Stomach (tissue), 9 donors: ENCODE measurements around the gene S1PR3. TPM values are rescaled to one million over a fixed set of nuclear protein-coding genes. Genes with fewer than 3 reads are reported as not detected.
A peak's percentile ranks its signal among the peaks of the same experiment; 100 is the strongest.

Experiments
- DNase-seq, 2 donors: peaks; one replicate each; pipeline versions ENCODE4 v3.0.0 to v3.0.0-alpha.2; 2013 to 2019
- H3K27ac ChIP-seq, 5 donors: fragments of 200-600 bp in 4 of 5; sonication (generic) in 4 of 5; one replicate each; pipeline ENCODE4 v1.5.1; 2013 to 2019; ENCODE audit warnings: mild to moderate bottlenecking in 1 of 5, moderate library complexity in 1 of 5
- H3K27me3 ChIP-seq, 3 donors: fragments of 200-600 bp; sonication (generic); one replicate each; pipeline ENCODE4 v1.5.1; 2017 to 2019; ENCODE audit warnings: mixed run types in 1 of 3
- H3K36me3 ChIP-seq, 4 donors: fragments of 200-600 bp; sonication (generic); 1 replicate in 3 of 4; 2 replicates in 1 of 4; pipeline ENCODE4 v1.5.1; 2016 to 2019
- H3K4me1 ChIP-seq, 4 donors: fragments of 200-600 bp; sonication (generic); one replicate each; pipeline ENCODE4 v1.5.1; 2016 to 2019
- H3K4me3 ChIP-seq, 4 donors: fragments of 200-600 bp; sonication (generic) in 3 of 4; one replicate each; pipeline ENCODE4 v1.5.1; 2016 to 2019; ENCODE audit warnings: mild to moderate bottlenecking in 1 of 4
- H3K9me3 ChIP-seq, 4 donors: fragments of 200-600 bp; sonication (generic); one replicate each; pipeline ENCODE4 v1.5.1; 2016 to 2019
- EP300 ChIP-seq: sonication (generic); formaldehyde crosslinking; IDR thresholded peaks from one replicate; pipeline ENCODE4 v1.6.1; 2017; ENCODE audit warnings: antibody characterized with exemption
- POLR2A ChIP-seq, 4 donors: fragments of 450-650 bp; IDR thresholded peaks; one replicate each; pipeline ENCODE4 v1.6.1; 2016; ENCODE audit warnings: antibody characterized with exemption in 4 of 4, control low read depth in 2 of 4, mild to moderate bottlenecking in 1 of 4, moderate library complexity in 1 of 4
- POLR2AphosphoS5 ChIP-seq, 3 donors: sonication (generic); formaldehyde crosslinking; IDR thresholded peaks; one replicate each; pipeline ENCODE4 v1.6.1; 2016; ENCODE audit warnings: antibody characterized with exemption in 3 of 3
- WGBS, 5 donors: extraction: QIAGEN DNeasy Blood & Tissue Kit in 3 of 5; methylation state at CpG; one replicate each; pipeline versions ENCODE4 v1.1.5 to v1.1.7; 2013 to 2018; 5-methylcytosine and 5-hydroxymethylcytosine counted together
- intact Hi-C: fragments of 100-400 bp; cut with DNase I; formaldehyde crosslinking; loops from one replicate; pipeline ENCODE4 v1.15.1; 2023; ENCODE audit warnings: low total_unique reads
- polyA plus RNA-seq, 3 donors: library from polyadenylated mRNA; stranded (reverse); fragments of 200-250 nt; gene quantifications; one replicate each; pipeline ENCODE4 v1.2.3, GENCODE V29; 2013
- total RNA-seq, 5 donors: library from RNA; depleted of rRNA; stranded (reverse); fragments of >200 nt; gene quantifications; one replicate each; pipeline versions ENCODE4 v1.1.0 to v1.2.3, GENCODE V29; 2014 to 2016
- TF ChIP-seq, protein P1 (sequence below), 7 experiments: fragments of 450-650 bp in 4 of 7; fragments of 200-600 bp in 3 of 7; sonication (generic) in 3 of 7; IDR thresholded peaks; one replicate each; pipeline ENCODE4 v1.5.1; 2016 to 2019; ENCODE audit warnings: antibody characterized with exemption in 7 of 7, control low read depth in 2 of 7, mild to moderate bottlenecking in 1 of 7
- donor health status: healthy with polysubstance abuse.
- donor health status: Bipolar disorder and iron deficiency.
- donor health status: healthy.

Gene S1PR3
- total and polyA plus RNA-seq, 8 donors = 1.2 to 12.5 (median 8.7) TPM

DNA sequence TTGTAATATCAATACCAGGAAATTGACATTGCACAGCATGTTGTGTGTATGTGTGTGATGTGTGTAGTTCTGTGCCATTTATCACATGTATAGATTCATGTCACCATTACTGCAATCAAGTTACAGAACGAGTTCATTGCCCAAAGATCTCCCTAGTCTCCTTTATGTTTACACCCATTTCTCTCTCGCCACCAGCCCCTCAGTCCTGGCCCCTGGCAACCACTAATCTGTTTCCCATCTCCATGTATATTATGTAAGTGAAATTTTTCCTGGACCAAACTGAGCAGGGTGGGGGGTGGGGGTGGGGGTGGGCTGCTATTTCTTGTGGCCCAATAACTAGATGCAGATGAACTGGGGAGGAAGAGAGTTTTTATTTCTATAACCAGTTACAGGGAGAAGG is 11.5 kb upstream of the S1PR3 start:
- H3K36me3 ChIP-seq = no peaks in the 10 kb centered on the region
- intact Hi-C loops = no loop called here
- H3K27me3 ChIP-seq = no peaks in the 10 kb centered on the region
- no peaks in the 10 kb centered on the region for H3K9me3 ChIP-seq
- TF ChIP-seq, protein P1, sequence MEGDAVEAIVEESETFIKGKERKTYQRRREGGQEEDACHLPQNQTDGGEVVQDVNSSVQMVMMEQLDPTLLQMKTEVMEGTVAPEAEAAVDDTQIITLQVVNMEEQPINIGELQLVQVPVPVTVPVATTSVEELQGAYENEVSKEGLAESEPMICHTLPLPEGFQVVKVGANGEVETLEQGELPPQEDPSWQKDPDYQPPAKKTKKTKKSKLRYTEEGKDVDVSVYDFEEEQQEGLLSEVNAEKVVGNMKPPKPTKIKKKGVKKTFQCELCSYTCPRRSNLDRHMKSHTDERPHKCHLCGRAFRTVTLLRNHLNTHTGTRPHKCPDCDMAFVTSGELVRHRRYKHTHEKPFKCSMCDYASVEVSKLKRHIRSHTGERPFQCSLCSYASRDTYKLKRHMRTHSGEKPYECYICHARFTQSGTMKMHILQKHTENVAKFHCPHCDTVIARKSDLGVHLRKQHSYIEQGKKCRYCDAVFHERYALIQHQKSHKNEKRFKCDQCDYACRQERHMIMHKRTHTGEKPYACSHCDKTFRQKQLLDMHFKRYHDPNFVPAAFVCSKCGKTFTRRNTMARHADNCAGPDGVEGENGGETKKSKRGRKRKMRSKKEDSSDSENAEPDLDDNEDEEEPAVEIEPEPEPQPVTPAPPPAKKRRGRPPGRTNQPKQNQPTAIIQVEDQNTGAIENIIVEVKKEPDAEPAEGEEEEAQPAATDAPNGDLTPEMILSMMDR (IDR thresholded peaks at IDR 0.05) = no peak
- TF ChIP-seq POLR2AphosphoS5 (IDR thresholded peaks at IDR 0.05) (no peak), POLR2A (IDR thresholded peaks at IDR 0.05) (no peak), EP300 (no peak)
- WGBS, 5 donors = 79 to 96% (median 88%) methylated on average over 2 of the region's 2 CpGs
- no peak overlapping the region for H3K4me3 ChIP-seq
- H3K27ac ChIP-seq = no peak overlapping the region
- H3K4me1 ChIP-seq = no peaks in the 10 kb centered on the region
- DNase-seq = no peak

DNA sequence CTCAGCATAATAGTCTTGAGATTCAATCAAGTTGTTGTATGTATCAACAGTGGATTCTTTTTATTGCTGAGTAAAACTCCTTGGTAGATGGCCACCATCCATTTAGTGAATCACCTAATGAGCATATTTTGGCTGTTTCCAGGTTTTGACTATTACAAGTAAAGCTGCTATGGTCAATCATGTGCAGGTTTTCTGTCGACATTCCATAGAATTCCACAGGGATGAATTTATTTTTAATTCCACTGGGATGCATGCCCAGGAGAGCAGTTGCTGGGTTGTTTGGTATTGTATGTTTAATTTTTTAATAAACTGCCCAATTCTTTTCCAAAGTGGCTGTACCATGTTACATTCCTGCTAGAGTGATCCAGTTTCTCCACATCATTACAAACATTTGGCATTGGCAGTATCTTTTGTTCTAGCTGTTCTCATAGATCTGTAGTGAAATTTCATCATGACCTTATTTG is 10.5 kb upstream of the S1PR3 start:
- DNase-seq = no peak
- intact Hi-C loops = no loop called here
- H3K4me1 ChIP-seq = no peaks in the 10 kb centered on the region
- H3K36me3 ChIP-seq = no peaks in the 10 kb centered on the region
- no peaks in the 10 kb centered on the region for H3K9me3 ChIP-seq
- 50 to 82% (median 74%) methylated on average over 1 of the region's 1 CpG for WGBS, 5 donors
- no peaks in the 10 kb centered on the region for H3K27me3 ChIP-seq
- peak overlapping the region in 1 of 5 donors; percentile 25 for H3K27ac ChIP-seq
- peak in 1 of 3 donors; percentile 12 for TF ChIP-seq POLR2AphosphoS5 (IDR thresholded peaks at IDR 0.05)
- TF ChIP-seq, protein P1 (IDR thresholded peaks at IDR 0.05) = no peak
- no peak overlapping the region for H3K4me3 ChIP-seq

DNA sequence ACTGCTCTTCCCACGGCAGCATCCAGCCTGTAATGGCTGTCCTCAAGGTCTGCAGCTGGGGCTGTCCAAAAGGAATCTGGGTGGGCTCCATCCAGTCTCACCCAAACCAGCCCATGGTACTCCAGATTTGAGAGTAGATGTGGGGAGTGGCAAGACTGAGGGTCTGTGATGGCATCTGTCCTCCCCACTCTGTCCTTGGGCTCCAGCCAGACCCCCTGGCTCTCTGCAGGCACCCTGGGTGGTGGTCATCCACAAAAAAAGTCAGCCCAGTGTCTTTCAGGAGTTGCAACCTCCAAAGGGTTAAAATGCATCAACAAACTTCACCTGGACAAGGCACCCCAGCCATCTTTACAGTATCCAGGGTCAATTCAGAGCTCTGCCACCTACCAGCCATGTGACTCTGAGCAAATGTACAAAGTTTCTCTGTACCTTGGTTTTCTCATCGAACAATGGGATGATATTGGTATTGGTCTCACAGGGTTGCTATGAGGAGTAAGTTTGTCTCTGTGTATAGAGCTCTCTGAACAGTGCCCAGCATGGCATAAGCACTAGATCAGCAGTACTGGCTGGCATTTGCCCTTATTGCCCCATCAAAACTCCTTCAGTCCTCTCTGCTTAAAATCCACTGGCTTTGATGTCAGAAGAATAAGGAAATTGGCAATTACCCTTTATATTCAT is 7.3 kb upstream of the S1PR3 start:
- no peak for DNase-seq
- 70 to 89% (median 73%) methylated on average over 2 of the region's 2 CpGs for WGBS, 5 donors
- Histone ChIP-seq H3K4me3 (no peak overlapping the region), H3K27me3 (no peaks in the 10 kb centered on the region), H3K9me3 (no peaks in the 10 kb centered on the region), H3K27ac (no peak overlapping the region), H3K36me3 (no peaks in the 10 kb centered on the region), H3K4me1 (peaks cover 0 to 2% (median under 1%) of the 10 kb centered on the region in 4 donors)
- TF ChIP-seq POLR2A (IDR thresholded peaks at IDR 0.05) (no peak), EP300 (no peak), POLR2AphosphoS5 (IDR thresholded peaks at IDR 0.05) (no peak)
- TF ChIP-seq, protein P1 (IDR thresholded peaks at IDR 0.05) = no peak
- intact Hi-C loops = no loop called here

DNA sequence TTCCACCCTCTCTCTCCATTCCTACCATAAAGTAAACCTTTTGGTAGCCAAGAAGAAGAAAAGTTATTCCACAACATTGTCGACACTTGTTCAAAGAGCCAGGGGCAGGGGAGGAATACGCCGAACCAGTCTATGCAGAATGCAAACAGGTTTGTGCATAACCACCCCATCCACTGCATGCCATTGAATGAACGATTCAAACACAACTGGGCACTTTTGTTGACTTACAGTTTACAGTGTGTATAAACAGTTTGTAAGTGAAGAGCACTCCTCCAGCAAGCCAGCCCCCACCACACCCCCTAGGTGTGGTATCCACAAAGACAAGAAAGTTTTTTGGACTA is 6.8 kb upstream of the S1PR3 start:
- H3K4me1 ChIP-seq = peaks cover 0 to 8% (median 5%) of the 10 kb centered on the region in 4 donors
- H3K27ac ChIP-seq = no peak overlapping the region
- WGBS, 5 donors = 36 to 60% (median 51%) methylated on average over 4 of the region's 4 CpGs

More for the DNA sequence above, 6.8 kb upstream of the S1PR3 start:
- intact Hi-C loops = no loop called here
- TF ChIP-seq POLR2A (IDR thresholded peaks at IDR 0.05) (no peak), EP300 (no peak), POLR2AphosphoS5 (IDR thresholded peaks at IDR 0.05) (no peak)
- TF ChIP-seq, protein P1 (IDR thresholded peaks at IDR 0.05) = no peak
- Histone ChIP-seq H3K4me3 (no peak overlapping the region), H3K9me3 (no peaks in the 10 kb centered on the region), H3K36me3 (no peaks in the 10 kb centered on the region), H3K27me3 (no peaks in the 10 kb centered on the region)
- DNase-seq = no peak
